HEK293 (cell line): ENCODE results near the gene DNAJB14.

Source experiments
- AEBP2 ChIP-seq: fragments of 450-650 bp; formaldehyde crosslinking; IDR thresholded peaks from 2 replicates; pipeline ENCODE4 v1.5.1; 2016; ENCODE audit warnings: missing biosample characterization, missing genetic modification characterization, borderline replicate concordance
- BCL11A ChIP-seq: fragments of 450-650 bp; formaldehyde crosslinking; IDR thresholded peaks from 2 replicates; pipeline ENCODE4 v1.5.1; 2016; ENCODE audit warnings: low read depth, missing biosample characterization, missing genetic modification characterization
- GLI2 ChIP-seq: fragments of 450-650 bp; formaldehyde crosslinking; IDR thresholded peaks from 2 replicates; pipeline ENCODE4; 2017; ENCODE audit warnings: missing biosample characterization, missing genetic modification characterization, low read depth, borderline replicate concordance
- HOXA7 ChIP-seq: sonication (generic); formaldehyde crosslinking; IDR thresholded peaks from 2 replicates; pipeline ENCODE4 v1.8.1; 2022; ENCODE audit warnings: missing genetic modification reagents, borderline replicate concordance
- IKZF3 ChIP-seq: fragments of 450-650 bp; IDR thresholded peaks from 2 replicates; pipeline ENCODE4 v1.5.0; 2018; ENCODE audit warnings: missing biosample characterization, mild to moderate bottlenecking, missing genetic modification characterization, moderate library complexity
- PRDM2 ChIP-seq: fragments of 450-650 bp; formaldehyde crosslinking; IDR thresholded peaks from 2 replicates; pipeline ENCODE4 v1.5.1; 2016; ENCODE audit warnings: missing biosample characterization, missing genetic modification characterization, borderline replicate concordance
- REST ChIP-seq: fragments of 450-650 bp; formaldehyde crosslinking; IDR thresholded peaks from 2 replicates; pipeline ENCODE4 v1.5.1; 2016; ENCODE audit warnings: missing biosample characterization, missing genetic modification characterization
- SP2 ChIP-seq: fragments of 450-650 bp; formaldehyde crosslinking; IDR thresholded peaks from 2 replicates; pipeline ENCODE4 v1.5.1; 2016; ENCODE audit warnings: missing biosample characterization, missing genetic modification characterization
- TCF7L2 ChIP-seq: IDR thresholded peaks from 2 replicates; pipeline ENCODE4 v1.6.1; 2011; ENCODE audit warnings: low read depth, mild to moderate bottlenecking, inconsistent platforms, low read length, moderate library complexity, borderline replicate concordance
- ZBTB17 ChIP-seq: fragments of 450-650 bp; formaldehyde crosslinking; IDR thresholded peaks from 2 replicates; pipeline ENCODE4 v1.5.1; 2016; ENCODE audit warnings: missing biosample characterization, missing genetic modification characterization
- ZFHX2 ChIP-seq: fragments of 450-650 bp; formaldehyde crosslinking; conservative IDR thresholded peaks from 2 replicates; pipeline ENCODE4 v1.5.1; 2016; ENCODE audit warnings: missing biosample characterization, missing genetic modification characterization
- ZFP37 ChIP-seq: fragments of 450-650 bp; formaldehyde crosslinking; IDR thresholded peaks from 2 replicates; pipeline ENCODE4 v1.5.1; 2016; ENCODE audit warnings: missing biosample characterization, missing genetic modification characterization
- ZFP41 ChIP-seq: fragments of 450-650 bp; formaldehyde crosslinking; IDR thresholded peaks from 2 replicates; pipeline ENCODE4 v1.5.1; 2016; ENCODE audit warnings: missing biosample characterization, missing genetic modification characterization, borderline replicate concordance
- ZNF146 ChIP-seq: fragments of 450-650 bp; formaldehyde crosslinking; IDR thresholded peaks from 2 replicates; pipeline ENCODE4 v1.5.1; 2016; ENCODE audit warnings: missing biosample characterization, missing genetic modification characterization
- ZNF169 ChIP-seq: fragments of 450-650 bp; formaldehyde crosslinking; IDR thresholded peaks from 2 replicates; pipeline ENCODE4 v1.5.1; 2016; ENCODE audit warnings: missing biosample characterization, missing genetic modification characterization
- ZNF266 ChIP-seq: fragments of 450-650 bp; formaldehyde crosslinking; IDR thresholded peaks from 2 replicates; pipeline ENCODE4 v1.5.1; 2016; ENCODE audit warnings: missing biosample characterization, missing genetic modification characterization, low read depth
- ZNF280C ChIP-seq: fragments of 450-650 bp; formaldehyde crosslinking; IDR thresholded peaks from 2 replicates; pipeline ENCODE4 v1.5.1; 2016; ENCODE audit warnings: missing biosample characterization, missing genetic modification characterization
- ZNF324 ChIP-seq: fragments of 450-650 bp; formaldehyde crosslinking; IDR thresholded peaks from 2 replicates; pipeline ENCODE4 v1.5.1; 2016; ENCODE audit warnings: missing biosample characterization, missing genetic modification characterization
- ZNF416 ChIP-seq: fragments of 450-650 bp; formaldehyde crosslinking; IDR thresholded peaks from 2 replicates; pipeline ENCODE4 v1.5.1; 2016; ENCODE audit warnings: missing biosample characterization, missing genetic modification characterization
- ZNF48 ChIP-seq: fragments of 450-650 bp; formaldehyde crosslinking; IDR thresholded peaks from 2 replicates; pipeline ENCODE4 v1.5.1; 2016; ENCODE audit warnings: missing biosample characterization, missing genetic modification characterization
- ZNF488 ChIP-seq: fragments of 450-650 bp; formaldehyde crosslinking; IDR thresholded peaks from 2 replicates; pipeline ENCODE4 v1.5.1; 2016; ENCODE audit warnings: missing biosample characterization, missing genetic modification characterization
- ZNF571 ChIP-seq: fragments of 450-650 bp; formaldehyde crosslinking; IDR thresholded peaks from 2 replicates; pipeline ENCODE4 v1.5.0; 2017; ENCODE audit warnings: missing biosample characterization, missing genetic modification characterization
- ZNF580 ChIP-seq: fragments of 450-650 bp; formaldehyde crosslinking; IDR thresholded peaks from 2 replicates; pipeline ENCODE4 v1.5.1; 2016; ENCODE audit warnings: missing biosample characterization, missing genetic modification characterization
- ZNF585B ChIP-seq: fragments of 450-650 bp; formaldehyde crosslinking; IDR thresholded peaks from 2 replicates; pipeline ENCODE4 v1.5.1; 2016; ENCODE audit warnings: missing biosample characterization, missing genetic modification characterization

The DNAJB14 gene

GRCh38 chr4:99949999-99950912 lies 3.8 kb upstream of the DNAJB14 start, which contains the start of gene H2AZ1 (continued):
- TF ChIP-seq ZNF280C (no peak), SP2 (tag by site-specific recombination) (peak; percentile 89), PRDM2 (tag by site-specific recombination) (no peak), ZNF169 (tag by site-specific recombination) (no peak), ZFHX2 (tag by site-specific recombination) (peak; percentile 31; the same call in 1 of the 2 replicates), ZNF146 (tag by site-specific recombination) (no peak), ZNF585B (tag by site-specific recombination) (no peak), GLI2 (tag by site-specific recombination) (no peak), REST (tag by site-specific recombination) (peak; percentile 60; the same call in 1 of the 2 replicates), ZNF266 (tag by site-specific recombination) (no peak), ZNF48 (tag by site-specific recombination) (no peak), TCF7L2 (no peak), ZBTB17 (tag by site-specific recombination) (0 out of 2 replicates have a peak, but pooled peaks have one; percentile 33), ZFP41 (tag by site-specific recombination) (no peak), IKZF3 (tag by site-specific recombination) (0 out of 2 replicates have a peak, but pooled peaks have one; percentile 53), ZNF416 (tag by site-specific recombination) (no peak), ZNF324 (tag by site-specific recombination) (no peak), ZFP37 (no peak), ZNF580 (tag by site-specific recombination) (peak; percentile 66), BCL11A (tag by site-specific recombination) (no peak), HOXA7 (CRISPR knock-in tag) (no peak), AEBP2 (tag by site-specific recombination) (no peak), ZNF571 (tag by site-specific recombination) (no peak), ZNF488 (no peak)
